ENCODE data around the gene FBLIM1.

The FBLIM1 gene

DNA sequence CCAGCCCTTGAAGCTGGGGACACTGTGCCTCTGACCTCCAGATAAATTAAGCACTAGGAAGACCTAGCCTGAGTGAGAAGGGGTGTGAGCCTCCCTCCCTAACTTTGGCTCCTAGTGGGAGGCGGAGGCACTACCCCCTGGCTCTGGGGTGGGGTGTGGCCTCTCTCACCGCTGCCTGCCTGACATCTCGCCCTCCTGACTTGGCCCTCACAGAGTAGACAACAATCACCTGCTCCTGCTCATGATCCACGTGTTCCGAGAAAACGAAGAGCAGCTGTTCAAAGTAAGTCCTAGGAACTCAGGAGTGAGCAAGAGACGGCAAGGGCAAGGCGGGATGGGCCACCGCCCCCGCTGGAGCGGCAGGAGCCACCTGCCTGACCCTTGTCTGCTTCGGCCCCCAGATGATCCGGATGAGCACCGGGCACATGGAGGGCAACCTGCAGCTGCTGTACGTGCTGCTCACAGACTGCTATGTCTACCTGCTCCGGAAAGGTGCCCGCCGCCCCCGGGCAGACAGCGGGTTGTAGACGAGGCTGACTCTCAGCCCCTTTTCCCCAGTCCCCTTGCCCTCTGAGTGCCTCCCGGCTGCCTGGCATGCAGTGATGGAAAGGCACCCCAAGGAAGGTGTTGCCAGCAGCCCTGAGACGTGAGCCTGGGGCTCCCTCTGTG lies 30.6 kb upstream of the FBLIM1 start:
- Histone ChIP-seq H3K4me3 (ENCODE audit: insufficient read depth, low read length, poor library complexity, severe bottlenecking) (no peak overlapping the region), H3K27me3 (ENCODE audit: low read length) (no peaks in the 10 kb centered on the region), H3K36me3 (ENCODE audit: low read length) (no peaks in the 10 kb centered on the region), H3F3A (ENCODE audit: insufficient read depth) (no peaks in the 10 kb centered on the region), H3K27ac (ENCODE audit: low read depth, low read length) (no peak overlapping the region), H3K79me2 (ENCODE audit: insufficient read depth, low read length) (no peaks in the 10 kb centered on the region), H4K20me1 (ENCODE audit: low read depth, low read length) (no peaks in the 10 kb centered on the region), H3K4me2 (ENCODE audit: low read depth, low read length, poor library complexity, severe bottlenecking) (no peak overlapping the region), H3K9me2 (replicated peaks; ENCODE audit: insufficient read depth, low read length) (no peaks in the 10 kb centered on the region), H3K9me3 (ENCODE audit: insufficient read depth, low read length) (no peaks in the 10 kb centered on the region), H2AFZ (ENCODE audit: low read depth, low read length, severe bottlenecking) (no peak overlapping the region), H3K9ac (ENCODE audit: low read length) (no peak overlapping the region)
- TF ChIP-seq EZH2phosphoT487 (conservative IDR thresholded peaks at IDR 0.05; ENCODE audit: low read length) = no peak
- TF ChIP-seq, protein P1, sequence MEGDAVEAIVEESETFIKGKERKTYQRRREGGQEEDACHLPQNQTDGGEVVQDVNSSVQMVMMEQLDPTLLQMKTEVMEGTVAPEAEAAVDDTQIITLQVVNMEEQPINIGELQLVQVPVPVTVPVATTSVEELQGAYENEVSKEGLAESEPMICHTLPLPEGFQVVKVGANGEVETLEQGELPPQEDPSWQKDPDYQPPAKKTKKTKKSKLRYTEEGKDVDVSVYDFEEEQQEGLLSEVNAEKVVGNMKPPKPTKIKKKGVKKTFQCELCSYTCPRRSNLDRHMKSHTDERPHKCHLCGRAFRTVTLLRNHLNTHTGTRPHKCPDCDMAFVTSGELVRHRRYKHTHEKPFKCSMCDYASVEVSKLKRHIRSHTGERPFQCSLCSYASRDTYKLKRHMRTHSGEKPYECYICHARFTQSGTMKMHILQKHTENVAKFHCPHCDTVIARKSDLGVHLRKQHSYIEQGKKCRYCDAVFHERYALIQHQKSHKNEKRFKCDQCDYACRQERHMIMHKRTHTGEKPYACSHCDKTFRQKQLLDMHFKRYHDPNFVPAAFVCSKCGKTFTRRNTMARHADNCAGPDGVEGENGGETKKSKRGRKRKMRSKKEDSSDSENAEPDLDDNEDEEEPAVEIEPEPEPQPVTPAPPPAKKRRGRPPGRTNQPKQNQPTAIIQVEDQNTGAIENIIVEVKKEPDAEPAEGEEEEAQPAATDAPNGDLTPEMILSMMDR (IDR thresholded peaks at IDR 0.05; ENCODE audit: insufficient read depth, low read length, poor library complexity, severe bottlenecking) = no peak

DNA sequence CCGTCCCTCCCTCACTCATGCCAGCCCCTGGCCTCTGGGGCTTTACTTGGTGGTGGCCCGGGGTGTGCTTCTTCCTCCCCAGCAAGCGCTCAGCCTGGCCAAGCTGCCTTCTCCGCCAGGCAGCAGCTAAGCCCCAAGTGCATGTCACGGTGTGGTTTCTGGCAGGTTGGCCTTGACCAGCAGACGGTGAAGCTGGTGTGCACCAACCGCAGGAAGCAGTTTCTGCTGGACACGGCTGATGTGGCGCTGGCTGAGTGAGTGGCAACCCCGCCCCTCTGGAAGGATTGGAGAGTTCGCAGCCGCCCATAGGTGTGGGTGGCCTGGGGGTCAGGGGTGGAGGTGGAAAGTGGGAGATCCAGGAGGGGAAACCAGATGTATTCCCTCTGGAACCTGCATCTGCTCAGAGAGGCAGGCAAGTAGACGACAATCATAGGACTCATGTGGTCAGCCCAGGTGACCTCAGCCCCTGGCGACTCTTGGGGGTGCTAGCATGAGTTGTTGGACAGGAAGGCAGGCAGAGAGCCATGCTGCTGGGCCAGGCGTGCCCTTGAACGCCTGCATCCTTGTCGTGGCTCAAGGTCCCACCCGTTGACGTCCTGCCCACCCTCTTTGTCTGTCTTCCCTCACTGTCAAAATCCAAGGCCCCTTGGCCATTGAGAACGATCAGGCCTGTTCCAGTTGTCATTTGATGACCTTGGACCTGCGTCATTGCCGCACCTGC lies 29.5 kb upstream of the FBLIM1 start:
- Histone ChIP-seq H2AFZ (ENCODE audit: low read depth, low read length, severe bottlenecking) (no peak overlapping the region), H3K27me3 (ENCODE audit: low read length) (no peaks in the 10 kb centered on the region), H3K9me2 (replicated peaks; ENCODE audit: insufficient read depth, low read length) (no peaks in the 10 kb centered on the region), H3F3A (ENCODE audit: insufficient read depth) (no peaks in the 10 kb centered on the region), H3K36me3 (ENCODE audit: low read length) (no peaks in the 10 kb centered on the region), H4K20me1 (ENCODE audit: low read depth, low read length) (no peaks in the 10 kb centered on the region), H3K79me2 (ENCODE audit: insufficient read depth, low read length) (no peaks in the 10 kb centered on the region), H3K4me3 (ENCODE audit: insufficient read depth, low read length, poor library complexity, severe bottlenecking) (no peak overlapping the region), H3K9me3 (ENCODE audit: insufficient read depth, low read length) (no peaks in the 10 kb centered on the region), H3K27ac (ENCODE audit: low read depth, low read length) (no peak overlapping the region), H3K9ac (ENCODE audit: low read length) (no peak overlapping the region), H3K4me2 (ENCODE audit: low read depth, low read length, poor library complexity, severe bottlenecking) (no peak overlapping the region)
- TF ChIP-seq, protein P1 (IDR thresholded peaks at IDR 0.05; ENCODE audit: insufficient read depth, low read length, poor library complexity, severe bottlenecking) = no peak
- TF ChIP-seq EZH2phosphoT487 (conservative IDR thresholded peaks at IDR 0.05; ENCODE audit: low read length) = no peak

DNA sequence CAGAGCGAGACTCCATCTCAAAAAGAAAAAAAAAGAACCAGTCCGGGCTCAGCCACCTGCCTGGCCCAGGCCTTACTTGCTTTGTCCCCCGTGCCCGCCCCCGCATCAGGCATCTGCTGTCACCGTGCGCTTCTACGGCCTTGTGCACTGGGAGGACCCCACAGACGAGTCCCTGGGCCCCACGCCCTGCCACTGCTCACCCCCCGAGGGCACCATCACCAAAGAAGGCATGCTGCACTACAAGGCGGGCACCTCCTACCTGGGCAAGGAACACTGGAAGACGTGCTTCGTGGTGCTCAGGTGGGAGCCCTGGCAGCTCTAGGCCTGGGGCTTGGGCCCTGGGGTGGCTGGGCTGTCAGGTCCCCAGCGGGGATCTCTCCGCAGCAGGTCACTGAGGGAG lies 28.2 kb upstream of the FBLIM1 start:
- TF ChIP-seq EZH2phosphoT487 (conservative IDR thresholded peaks at IDR 0.05; ENCODE audit: low read length) = no peak
- TF ChIP-seq, protein P1 (IDR thresholded peaks at IDR 0.05; ENCODE audit: insufficient read depth, low read length, poor library complexity, severe bottlenecking) = no peak
- H3K9me3 ChIP-seq (ENCODE audit: insufficient read depth, low read length) = no peaks in the 10 kb centered on the region
- no peaks in the 10 kb centered on the region for H4K20me1 ChIP-seq (ENCODE audit: low read depth, low read length)
- H2AFZ ChIP-seq (ENCODE audit: low read depth, low read length, severe bottlenecking) = no peak overlapping the region
- H3K9ac ChIP-seq (ENCODE audit: low read length) = no peak overlapping the region
- H3K36me3 ChIP-seq (ENCODE audit: low read length) = no peaks in the 10 kb centered on the region
- no peak overlapping the region for H3K4me2 ChIP-seq (ENCODE audit: low read depth, low read length, poor library complexity, severe bottlenecking)
- H3F3A ChIP-seq (ENCODE audit: insufficient read depth) = no peaks in the 10 kb centered on the region
- no peaks in the 10 kb centered on the region for H3K79me2 ChIP-seq (ENCODE audit: insufficient read depth, low read length)
- no peaks in the 10 kb centered on the region for H3K9me2 ChIP-seq (replicated peaks; ENCODE audit: insufficient read depth, low read length)
- H3K27ac ChIP-seq (ENCODE audit: low read depth, low read length) = no peak overlapping the region
- no peaks in the 10 kb centered on the region for H3K27me3 ChIP-seq (ENCODE audit: low read length)
- H3K4me3 ChIP-seq (ENCODE audit: insufficient read depth, low read length, poor library complexity, severe bottlenecking) = no peak overlapping the region

Data from SU-DHL-6 (cell line).